Karpas-422 (cell line): Measurements from ENCODE around the gene HNRNPAB. TPM values are rescaled to one million over a fixed set of nuclear protein-coding genes. Genes with fewer than 3 reads are reported as not detected.
A peak's percentile ranks its signal among the peaks of the same experiment; 100 is the strongest.

Experiments
- DNase-seq: peaks from one replicate; pipeline ENCODE4 v3.0.0-alpha.2; 2015
- H2AFZ ChIP-seq: fragments of 200-600 bp; sonication (generic); 2 replicates; pipeline ENCODE4 v1.6.1; 2014; ENCODE audit warnings: antibody characterized with exemption, low read length, mixed read lengths
- H3K27ac ChIP-seq: fragments of 200-600 bp; sonication (generic); 2 replicates; pipeline ENCODE4 v1.5.1; 2014; ENCODE audit warnings: mild to moderate bottlenecking, low read length, moderate library complexity
- H3K27me3 ChIP-seq: fragments of 200-600 bp; sonication (generic); 2 replicates; pipeline ENCODE4 v1.6.1; 2014; ENCODE audit warnings: low read length, mixed read lengths
- H3K36me3 ChIP-seq: fragments of 200-600 bp; sonication (generic); 2 replicates; pipeline ENCODE4 v1.6.1; 2014; ENCODE audit warnings: low read length, mixed read lengths; ENCODE audit not compliant: insufficient read depth
- H3K4me1 ChIP-seq: fragments of 200-600 bp; sonication (generic); 2 replicates; pipeline ENCODE4 v1.6.1; 2014; ENCODE audit warnings: mild to moderate bottlenecking, low read length, mixed read lengths
- H3K4me2 ChIP-seq: fragments of 200-600 bp; sonication (generic); 2 replicates; pipeline ENCODE4 v1.6.1; 2014; ENCODE audit warnings: low read length, low read depth, mild to moderate bottlenecking; ENCODE audit not compliant: poor library complexity, severe bottlenecking
- H3K4me3 ChIP-seq: fragments of 200-600 bp; sonication (generic); 2 replicates; pipeline ENCODE4 v1.5.1; 2014; ENCODE audit warnings: mild to moderate bottlenecking, antibody characterized with exemption, low read length, mixed read lengths
- H3K79me2 ChIP-seq: fragments of 200-600 bp; sonication (generic); 2 replicates; pipeline ENCODE4 v1.6.1; 2014; ENCODE audit warnings: mild to moderate bottlenecking, low read length, mixed read lengths
- H3K9ac ChIP-seq: fragments of 200-600 bp; sonication (generic); 2 replicates; pipeline ENCODE4 v1.6.0; 2014; ENCODE audit warnings: low read length
- H3K9me2 ChIP-seq: fragments of 200-600 bp; sonication (generic), shearing (Covaris generic); replicated peaks from 2 replicates; pipeline ENCODE4 v1.6.0; 2014; ENCODE audit warnings: mild to moderate bottlenecking, low read length, moderate library complexity; ENCODE audit not compliant: insufficient read depth
- H3K9me3 ChIP-seq: fragments of 300-700, 200-600 bp; sonication (generic); 2 replicates; pipeline ENCODE4 v1.6.1; 2014; ENCODE audit warnings: low read length, mixed read lengths
- H4K20me1 ChIP-seq: fragments of 200-600 bp; sonication (generic); 2 replicates; pipeline ENCODE4 v1.6.1; 2014; ENCODE audit warnings: mild to moderate bottlenecking, antibody characterized with exemption, low read length, low read depth; ENCODE audit not compliant: insufficient read depth
- total RNA-seq: library from RNA; depleted of rRNA; stranded (reverse); fragments of >200 nt; shearing (Covaris generic); gene quantifications from 2 replicates; pipeline ENCODE4 v1.2.3, GENCODE V29; 2014; ENCODE audit warnings: low replicate concordance

The HNRNPAB gene
- total RNA-seq, 1 experiment from 2014 or later: 75.7 TPM

GRCh38 chr5:178206166-178207101 lies 2.1 kb downstream of the HNRNPAB start:
- no peaks in the 10 kb centered on the region for H3K9me2 ChIP-seq
- peak overlapping the region; percentile 76 for H3K4me3 ChIP-seq
- H3K4me2 ChIP-seq: peak overlapping the region; percentile 96
- H3K79me2 ChIP-seq: peaks cover 50% of the 10 kb centered on the region
- no peak for DNase-seq
- no peak overlapping the region for H2AFZ ChIP-seq
- peak overlapping the region; percentile 99 for H3K9ac ChIP-seq
- peak overlapping the region; percentile 84 for H3K27ac ChIP-seq
- peaks cover 28% of the 10 kb centered on the region for H3K4me1 ChIP-seq
- no peaks in the 10 kb centered on the region for H3K9me3 ChIP-seq
- H3K27me3 ChIP-seq: no peaks in the 10 kb centered on the region
- peaks cover 52% of the 10 kb centered on the region for H4K20me1 ChIP-seq
- peaks cover 55% of the 10 kb centered on the region for H3K36me3 ChIP-seq

GRCh38 chr5:178207183-178207916 lies 3.0 kb downstream of the HNRNPAB start:
- H3K79me2 ChIP-seq: peaks cover 50% of the 10 kb centered on the region
- peaks cover 52% of the 10 kb centered on the region for H4K20me1 ChIP-seq
- H3K4me3 ChIP-seq: peak overlapping the region; percentile 76

GRCh38 chr5:178207917-178208280 lies 3.6 kb downstream of the HNRNPAB start:
- no peaks in the 10 kb centered on the region for H3K9me2 ChIP-seq
- no peak overlapping the region for H3K9ac ChIP-seq
- DNase-seq: no peak
- H3K4me1 ChIP-seq: peaks cover 30% of the 10 kb centered on the region
- H3K9me3 ChIP-seq: no peaks in the 10 kb centered on the region
- H3K4me2 ChIP-seq: peak overlapping the region; percentile 96
- H3K27me3 ChIP-seq: no peaks in the 10 kb centered on the region
- H4K20me1 ChIP-seq: peaks cover 58% of the 10 kb centered on the region
- H3K36me3 ChIP-seq: peaks cover 56% of the 10 kb centered on the region
- peaks cover 50% of the 10 kb centered on the region for H3K79me2 ChIP-seq
- H3K4me3 ChIP-seq: no peak overlapping the region
- no peak overlapping the region for H2AFZ ChIP-seq
- no peak overlapping the region for H3K27ac ChIP-seq

More at GRCh38 chr5:178207183-178207916, 3.0 kb downstream of the HNRNPAB start:
- no peak for DNase-seq
- Histone ChIP-seq H3K27me3 (no peaks in the 10 kb centered on the region), H3K4me2 (peak overlapping the region; percentile 96), H3K27ac (peak overlapping the region; percentile 84; the same call in 1 of the 2 replicates), H2AFZ (no peak overlapping the region), H3K4me1 (peaks cover 28% of the 10 kb centered on the region), H3K9me3 (no peaks in the 10 kb centered on the region), H3K9ac (0 out of 2 replicates have a peak overlapping the region, but pooled peaks have one; percentile 99), H3K9me2 (no peaks in the 10 kb centered on the region), H3K36me3 (peaks cover 55% of the 10 kb centered on the region)

- Histone ChIP-seq H3K27ac (no peak overlapping the region), H3K36me3 (peaks cover 63% of the 10 kb centered on the region), H4K20me1 (peaks cover 58% of the 10 kb centered on the region), H3K27me3 (no peaks in the 10 kb centered on the region), H3K79me2 (peaks cover 49% of the 10 kb centered on the region), H3K9ac (no peak overlapping the region), H3K4me1 (peaks cover 37% of the 10 kb centered on the region), H3K4me2 (no peak overlapping the region), H3K9me3 (no peaks in the 10 kb centered on the region), H3K9me2 (no peaks in the 10 kb centered on the region), H2AFZ (no peak overlapping the region), H3K4me3 (no peak overlapping the region)
- peak; percentile 67 for DNase-seq
These were observed 4.4 kb downstream of the HNRNPAB start for GRCh38 chr5:178208540-178209227.

GRCh38 chr5:178209334-178210072 lies 5.2 kb downstream of the HNRNPAB start:
- DNase-seq: peak; percentile 52
- Histone ChIP-seq H3K4me3 (no peak overlapping the region), H3K4me1 (peaks cover 40% of the 10 kb centered on the region), H2AFZ (no peak overlapping the region), H3K9me2 (no peaks in the 10 kb centered on the region), H3K4me2 (no peak overlapping the region), H3K36me3 (peaks cover 63% of the 10 kb centered on the region), H3K9ac (no peak overlapping the region), H4K20me1 (peaks cover 58% of the 10 kb centered on the region), H3K27me3 (no peaks in the 10 kb centered on the region), H3K79me2 (peaks cover 43% of the 10 kb centered on the region), H3K9me3 (no peaks in the 10 kb centered on the region), H3K27ac (no peak overlapping the region)

- peak; percentile 58 for DNase-seq
- no peak overlapping the region for H3K9ac ChIP-seq
- H3K9me2 ChIP-seq: no peaks in the 10 kb centered on the region
- H3K27ac ChIP-seq: no peak overlapping the region
- peaks cover 63% of the 10 kb centered on the region for H3K36me3 ChIP-seq
- no peak overlapping the region for H3K4me3 ChIP-seq
- no peaks in the 10 kb centered on the region for H3K27me3 ChIP-seq
- no peak overlapping the region for H3K4me2 ChIP-seq
- H3K9me3 ChIP-seq: no peaks in the 10 kb centered on the region
- no peak overlapping the region for H2AFZ ChIP-seq
- H3K4me1 ChIP-seq: peaks cover 46% of the 10 kb centered on the region
- H3K79me2 ChIP-seq: peaks cover 37% of the 10 kb centered on the region
- peaks cover 58% of the 10 kb centered on the region for H4K20me1 ChIP-seq
These were observed 5.8 kb downstream of the HNRNPAB start for GRCh38 chr5:178210073-178210535.

GRCh38 chr5:178210686-178211085 lies 6.4 kb downstream of the HNRNPAB start:
- peaks cover 58% of the 10 kb centered on the region for H3K36me3 ChIP-seq
- no peaks in the 10 kb centered on the region for H3K9me2 ChIP-seq
- H3K4me2 ChIP-seq: no peak overlapping the region
- H3K9me3 ChIP-seq: no peaks in the 10 kb centered on the region
- peaks cover 31% of the 10 kb centered on the region for H3K79me2 ChIP-seq
- H4K20me1 ChIP-seq: peaks cover 54% of the 10 kb centered on the region
- H3K9ac ChIP-seq: no peak overlapping the region
- H3K27me3 ChIP-seq: no peaks in the 10 kb centered on the region
- H3K4me3 ChIP-seq: no peak overlapping the region
- peak; percentile 61 for DNase-seq
- H3K4me1 ChIP-seq: peaks cover 50% of the 10 kb centered on the region
- no peak overlapping the region for H3K27ac ChIP-seq
- H2AFZ ChIP-seq: no peak overlapping the region
